Neural cell (in vitro differentiated cells): ENCODE results near the gene STMN3. TPM values are rescaled to one million over a fixed set of nuclear protein-coding genes. Genes with fewer than 3 reads are reported as not detected.

ENCODE experiments used
- H2AFZ ChIP-seq: fragments of 200-600, 300-800 bp; sonication (generic), shearing (Covaris generic); 2 replicates; pipeline ENCODE4 v1.6.0; 2014; ENCODE audit warnings: low read depth, mild to moderate bottlenecking, antibody characterized with exemption, low read length, moderate library complexity
- H3F3A ChIP-seq: fragments of 200-600 bp; shearing (Covaris generic); 2 replicates; pipeline ENCODE4 v1.6.1; 2016; ENCODE audit warnings: mild to moderate bottlenecking, moderate library complexity, mixed read lengths, antibody characterized with exemption, low read length; ENCODE audit not compliant: insufficient read depth, poor library complexity, severe bottlenecking
- H3K27ac ChIP-seq: fragments of 200-600, 300-800 bp; sonication (generic), shearing (Covaris generic); 2 replicates; pipeline ENCODE4 v1.5.1; 2014; ENCODE audit warnings: mild to moderate bottlenecking, low read length, moderate library complexity
- H3K27me3 ChIP-seq: fragments of 300-800, 200-600 bp; sonication (generic), shearing (Covaris generic); 2 replicates; pipeline ENCODE4 v1.6.0; 2014; ENCODE audit warnings: mild to moderate bottlenecking, low read depth, low read length, moderate library complexity; ENCODE audit not compliant: insufficient read depth
- H3K36me3 ChIP-seq: fragments of 300-800, 200-600 bp; sonication (generic), shearing (Covaris generic); 2 replicates; pipeline ENCODE4 v1.5.1; 2014; ENCODE audit warnings: mild to moderate bottlenecking, antibody characterized with exemption, low read length, moderate library complexity; ENCODE audit not compliant: insufficient read depth
- H3K4me2 ChIP-seq: fragments of 300-800, 200-600 bp; sonication (generic), shearing (Covaris generic); 2 replicates; pipeline ENCODE4 v1.6.0; 2014; ENCODE audit warnings: mild to moderate bottlenecking, low read length
- H3K4me3 ChIP-seq: fragments of 300-800, 200-600 bp; sonication (generic), shearing (Covaris generic); 2 replicates; pipeline ENCODE4 v1.5.1; 2014; ENCODE audit warnings: mild to moderate bottlenecking, low read length, moderate library complexity
- H3K79me2 ChIP-seq: fragments of 200-600 bp; shearing (Covaris generic); replicated peaks from 2 replicates; pipeline ENCODE4 v1.6.0; 2014; ENCODE audit warnings: mild to moderate bottlenecking, low read length, moderate library complexity; ENCODE audit not compliant: insufficient read depth
- H3K9ac ChIP-seq: fragments of 300-800, 200-600 bp; sonication (generic), shearing (Covaris generic); 2 replicates; pipeline ENCODE4 v1.6.1; 2016; ENCODE audit warnings: mild to moderate bottlenecking, low read length, mixed read lengths
- H3K9me2 ChIP-seq: fragments of 200-600 bp; shearing (Covaris generic); 2 replicates; pipeline ENCODE4 v1.6.1; 2016; ENCODE audit warnings: mild to moderate bottlenecking, low read length, mixed read lengths; ENCODE audit not compliant: insufficient read depth
- H3K9me3 ChIP-seq: fragments of 200-600, 300-800 bp; sonication (generic), shearing (Covaris generic); 2 replicates; pipeline ENCODE4 v1.6.1; 2016; ENCODE audit warnings: mild to moderate bottlenecking, mixed run types, low read length, moderate library complexity, mixed read lengths
- H4K20me1 ChIP-seq: fragments of 200-600 bp; shearing (Covaris generic); 2 replicates; pipeline ENCODE4 v1.6.1; 2016; ENCODE audit warnings: mild to moderate bottlenecking, mixed run types; ENCODE audit not compliant: insufficient read depth
- EP300 ChIP-seq: fragments of 450-650 bp; conservative IDR thresholded peaks from 2 replicates; pipeline ENCODE4 v1.6.1; 2014; ENCODE audit warnings: antibody characterized with exemption, mild to moderate bottlenecking, moderate library complexity; ENCODE audit not compliant: poor library complexity, severe bottlenecking
- EZH2 ChIP-seq: fragments of 200-600, 300-800 bp; shearing (Covaris generic), sonication (generic); IDR thresholded peaks from 2 replicates; pipeline ENCODE4 v1.6.1; 2014; ENCODE audit warnings: antibody characterized with exemption, low read length, borderline replicate concordance, mild to moderate bottlenecking; ENCODE audit not compliant: insufficient read depth, poor library complexity, severe bottlenecking
- MXI1 ChIP-seq: fragments of 450-650 bp; conservative IDR thresholded peaks from 2 replicates; pipeline ENCODE4 v1.6.1; 2014; ENCODE audit warnings: antibody characterized with exemption, mild to moderate bottlenecking; ENCODE audit not compliant: poor library complexity, severe bottlenecking
- POLR2AphosphoS5 ChIP-seq: IDR thresholded peaks from 2 replicates; pipeline ENCODE4 v1.6.1; 2012
- RAD21 ChIP-seq: fragments of 450-650 bp; conservative IDR thresholded peaks from 2 replicates; pipeline ENCODE4 v1.6.1; 2014; ENCODE audit warnings: antibody characterized with exemption, mild to moderate bottlenecking, moderate library complexity
- SMC3 ChIP-seq: fragments of 450-650 bp; conservative IDR thresholded peaks from 2 replicates; pipeline ENCODE4 v1.6.1; 2014; ENCODE audit warnings: antibody characterized with exemption, mild to moderate bottlenecking, moderate library complexity; ENCODE audit not compliant: poor library complexity
- TAF1 ChIP-seq: IDR thresholded peaks from 2 replicates; pipeline ENCODE4 v1.6.1; 2012; ENCODE audit warnings: low read depth
- polyA plus RNA-seq: library from polyadenylated mRNA; depleted of rRNA; stranded (reverse); fragments of >200 nt; gene quantifications from 2 replicates; pipeline ENCODE4 v1.2.3, GENCODE V29; 2014
- TF ChIP-seq, protein P1 (sequence below): IDR thresholded peaks from 2 replicates; pipeline ENCODE4 v1.6.1; 2012; ENCODE audit warnings: borderline replicate concordance
- TF ChIP-seq, protein P2 (sequence below): fragments of 450-650 bp; IDR thresholded peaks from 2 replicates; pipeline ENCODE4 v1.5.1; 2014; ENCODE audit warnings: antibody characterized with exemption, mild to moderate bottlenecking, moderate library complexity; ENCODE audit not compliant: poor library complexity, severe bottlenecking

Gene STMN3
- polyA plus RNA-seq, 1 donor from 2014 or later: 268 TPM

GRCh38 chr20:63657937-63658748 lies 4.9 kb upstream of the STMN3 start, which contains the start of gene RTEL1 (continued):
- TF ChIP-seq TAF1: no peak

GRCh38 chr20:63657260-63657936 lies 4.2 kb upstream of the STMN3 start:
- Histone ChIP-seq H3K27ac (peak overlapping the region; percentile 55), H3F3A (no peaks in the 10 kb centered on the region), H2AFZ (peak overlapping the region; percentile 32), H3K9me3 (no peaks in the 10 kb centered on the region), H4K20me1 (no peaks in the 10 kb centered on the region), H3K79me2 (peaks cover 3% of the 10 kb centered on the region), H3K9ac (peak overlapping the region; percentile 64), H3K4me3 (peak overlapping the region; percentile 86), H3K27me3 (no peaks in the 10 kb centered on the region), H3K9me2 (no peaks in the 10 kb centered on the region), H3K36me3 (no peaks in the 10 kb centered on the region), H3K4me2 (no peak overlapping the region)
- TF ChIP-seq EP300: no peak
- TF ChIP-seq TAF1: no peak

DNA sequence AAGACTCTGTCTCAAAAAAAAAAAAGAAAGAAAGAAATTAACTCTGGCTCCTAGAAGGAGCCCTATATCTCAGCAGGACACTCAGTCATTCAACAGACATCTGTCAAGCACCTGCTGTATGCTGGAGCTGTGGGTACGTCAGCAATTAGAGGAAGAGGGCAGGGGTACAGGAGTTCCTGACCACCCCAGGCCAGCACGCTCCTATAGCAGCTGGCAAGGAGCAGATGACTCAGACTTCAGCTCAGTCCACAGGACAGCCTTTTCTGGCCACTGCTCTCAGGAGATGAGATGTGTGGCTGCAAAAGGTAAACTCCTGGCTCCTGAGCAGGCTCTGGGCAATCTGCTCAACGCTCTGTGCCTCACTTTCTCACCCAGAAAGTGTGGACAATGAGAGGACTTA lies 3.2 kb upstream of the STMN3 start:
- no peaks in the 10 kb centered on the region for H3K27me3 ChIP-seq
- H4K20me1 ChIP-seq: peaks cover 8% of the 10 kb centered on the region
- H3K9me2 ChIP-seq: no peaks in the 10 kb centered on the region
- no peaks in the 10 kb centered on the region for H3K9me3 ChIP-seq
- H3K27ac ChIP-seq: no peak overlapping the region
- no peak for TF ChIP-seq RAD21
- TF ChIP-seq SMC3: no peak
- TF ChIP-seq, protein P1, sequence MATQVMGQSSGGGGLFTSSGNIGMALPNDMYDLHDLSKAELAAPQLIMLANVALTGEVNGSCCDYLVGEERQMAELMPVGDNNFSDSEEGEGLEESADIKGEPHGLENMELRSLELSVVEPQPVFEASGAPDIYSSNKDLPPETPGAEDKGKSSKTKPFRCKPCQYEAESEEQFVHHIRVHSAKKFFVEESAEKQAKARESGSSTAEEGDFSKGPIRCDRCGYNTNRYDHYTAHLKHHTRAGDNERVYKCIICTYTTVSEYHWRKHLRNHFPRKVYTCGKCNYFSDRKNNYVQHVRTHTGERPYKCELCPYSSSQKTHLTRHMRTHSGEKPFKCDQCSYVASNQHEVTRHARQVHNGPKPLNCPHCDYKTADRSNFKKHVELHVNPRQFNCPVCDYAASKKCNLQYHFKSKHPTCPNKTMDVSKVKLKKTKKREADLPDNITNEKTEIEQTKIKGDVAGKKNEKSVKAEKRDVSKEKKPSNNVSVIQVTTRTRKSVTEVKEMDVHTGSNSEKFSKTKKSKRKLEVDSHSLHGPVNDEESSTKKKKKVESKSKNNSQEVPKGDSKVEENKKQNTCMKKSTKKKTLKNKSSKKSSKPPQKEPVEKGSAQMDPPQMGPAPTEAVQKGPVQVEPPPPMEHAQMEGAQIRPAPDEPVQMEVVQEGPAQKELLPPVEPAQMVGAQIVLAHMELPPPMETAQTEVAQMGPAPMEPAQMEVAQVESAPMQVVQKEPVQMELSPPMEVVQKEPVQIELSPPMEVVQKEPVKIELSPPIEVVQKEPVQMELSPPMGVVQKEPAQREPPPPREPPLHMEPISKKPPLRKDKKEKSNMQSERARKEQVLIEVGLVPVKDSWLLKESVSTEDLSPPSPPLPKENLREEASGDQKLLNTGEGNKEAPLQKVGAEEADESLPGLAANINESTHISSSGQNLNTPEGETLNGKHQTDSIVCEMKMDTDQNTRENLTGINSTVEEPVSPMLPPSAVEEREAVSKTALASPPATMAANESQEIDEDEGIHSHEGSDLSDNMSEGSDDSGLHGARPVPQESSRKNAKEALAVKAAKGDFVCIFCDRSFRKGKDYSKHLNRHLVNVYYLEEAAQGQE: no peak
- TF ChIP-seq, protein P2, sequence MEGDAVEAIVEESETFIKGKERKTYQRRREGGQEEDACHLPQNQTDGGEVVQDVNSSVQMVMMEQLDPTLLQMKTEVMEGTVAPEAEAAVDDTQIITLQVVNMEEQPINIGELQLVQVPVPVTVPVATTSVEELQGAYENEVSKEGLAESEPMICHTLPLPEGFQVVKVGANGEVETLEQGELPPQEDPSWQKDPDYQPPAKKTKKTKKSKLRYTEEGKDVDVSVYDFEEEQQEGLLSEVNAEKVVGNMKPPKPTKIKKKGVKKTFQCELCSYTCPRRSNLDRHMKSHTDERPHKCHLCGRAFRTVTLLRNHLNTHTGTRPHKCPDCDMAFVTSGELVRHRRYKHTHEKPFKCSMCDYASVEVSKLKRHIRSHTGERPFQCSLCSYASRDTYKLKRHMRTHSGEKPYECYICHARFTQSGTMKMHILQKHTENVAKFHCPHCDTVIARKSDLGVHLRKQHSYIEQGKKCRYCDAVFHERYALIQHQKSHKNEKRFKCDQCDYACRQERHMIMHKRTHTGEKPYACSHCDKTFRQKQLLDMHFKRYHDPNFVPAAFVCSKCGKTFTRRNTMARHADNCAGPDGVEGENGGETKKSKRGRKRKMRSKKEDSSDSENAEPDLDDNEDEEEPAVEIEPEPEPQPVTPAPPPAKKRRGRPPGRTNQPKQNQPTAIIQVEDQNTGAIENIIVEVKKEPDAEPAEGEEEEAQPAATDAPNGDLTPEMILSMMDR: no peak
- no peak for TF ChIP-seq TAF1
- TF ChIP-seq EP300: no peak
- no peak for TF ChIP-seq EZH2
- no peak for TF ChIP-seq POLR2AphosphoS5
- no peak for TF ChIP-seq MXI1
- H3K4me3 ChIP-seq: no peak overlapping the region
- peaks cover 12% of the 10 kb centered on the region for H3K79me2 ChIP-seq
- H3K36me3 ChIP-seq: no peaks in the 10 kb centered on the region
- no peak overlapping the region for H2AFZ ChIP-seq
- no peaks in the 10 kb centered on the region for H3F3A ChIP-seq
- no peak overlapping the region for H3K4me2 ChIP-seq
- no peak overlapping the region for H3K9ac ChIP-seq
